VCaP (cell line): ENCODE data around the gene EDC3.
"Not testable (repeated sequence)": the region's sequence is repeated elsewhere in the genome, so short reads cannot be mapped to it uniquely, and the experiment has no call there.

Experiments
- H3K27ac ChIP-seq: fragments of 450-650 bp; 2 replicates; pipeline ENCODE4 v1.5.1; 2017
- CTCF ChIP-seq: fragments of 450-650 bp; conservative IDR thresholded peaks from 2 replicates; pipeline ENCODE4 v1.5.1; 2017; ENCODE audit warnings: mild to moderate bottlenecking, moderate library complexity

The EDC3 gene

GRCh38 chr15:74603026-74603788 lies 92.6 kb downstream of the EDC3 start:
- H3K27ac ChIP-seq: no peak overlapping the region
- TF ChIP-seq CTCF: no peak

- H3K27ac ChIP-seq: no peak overlapping the region
- no peak for TF ChIP-seq CTCF
Observed at GRCh38 chr15:74599156-74599555, 96.7 kb downstream of the EDC3 start.

- no peak overlapping the region for H3K27ac ChIP-seq
- no peak for TF ChIP-seq CTCF
Observed at GRCh38 chr15:74598126-74598842, 97.5 kb downstream of the EDC3 start.

- not testable (repeated sequence) for H3K27ac ChIP-seq
Observed at GRCh38 chr15:74597146-74597705, 98.6 kb downstream of the EDC3 start.

GRCh38 chr15:74596736-74597135 lies 99.1 kb downstream of the EDC3 start:
- not testable (repeated sequence) for H3K27ac ChIP-seq

GRCh38 chr15:74595271-74595670 lies 100.6 kb downstream of the EDC3 start:
- TF ChIP-seq CTCF: no peak
- no peak overlapping the region for H3K27ac ChIP-seq

- TF ChIP-seq CTCF: no peak
- H3K27ac ChIP-seq: no peak overlapping the region
Observed at GRCh38 chr15:74594455-74594854, 101.4 kb downstream of the EDC3 start.

GRCh38 chr15:74593122-74593521 lies 102.7 kb downstream of the EDC3 start:
- H3K27ac ChIP-seq: no peak overlapping the region
- TF ChIP-seq CTCF: no peak
